Suppressor macrophage treated with lipopolysaccharide for 4 hours (primary cell): ENCODE data around the gene IL1RAP.
A peak's percentile ranks its signal among the peaks of the same experiment; 100 is the strongest.
"Not testable (repeated sequence)": the region's sequence is repeated elsewhere in the genome, so short reads cannot be mapped to it uniquely, and the experiment has no call there.

Experiments used
- DNase-seq: peaks from one replicate; pipeline ENCODE4 v3.0.0-alpha.2; 2020

The IL1RAP gene

GRCh38 chr3:190512666-190513065, 1.2 kb upstream of the IL1RAP start:
- DNase-seq: no peak

- peak; percentile 63 for DNase-seq
These were observed 698 bp downstream of the IL1RAP start for GRCh38 chr3:190514413-190515153.

- DNase-seq: no peak
These were observed 2.5 kb downstream of the IL1RAP start for GRCh38 chr3:190516416-190516815.

GRCh38 chr3:190517687-190518086, 3.8 kb downstream of the IL1RAP start:
- DNase-seq: peak; percentile 70

GRCh38 chr3:190518531-190518930, 4.6 kb downstream of the IL1RAP start:
- not testable (repeated sequence) for DNase-seq

GRCh38 chr3:190519886-190520285, 6.0 kb downstream of the IL1RAP start:
- DNase-seq: no peak

- DNase-seq: no peak
These were observed 8.1 kb downstream of the IL1RAP start for GRCh38 chr3:190521998-190522397.

GRCh38 chr3:190522621-190523222, 8.8 kb downstream of the IL1RAP start:
- no peak for DNase-seq

GRCh38 chr3:190524942-190525341, 11.1 kb downstream of the IL1RAP start:
- DNase-seq: no peak

- DNase-seq: no peak
These were observed 11.7 kb downstream of the IL1RAP start for GRCh38 chr3:190525634-190526033.

- no peak for DNase-seq
These were observed 13.2 kb downstream of the IL1RAP start for GRCh38 chr3:190526787-190527762.

GRCh38 chr3:190528706-190529105, 14.8 kb downstream of the IL1RAP start:
- no peak for DNase-seq

- no peak for DNase-seq
These were observed 17.5 kb downstream of the IL1RAP start for GRCh38 chr3:190531406-190531805.

GRCh38 chr3:190532731-190533203, 18.9 kb downstream of the IL1RAP start:
- DNase-seq: peak; percentile 36

- peak; percentile 76 for DNase-seq
These were observed 19.8 kb downstream of the IL1RAP start for GRCh38 chr3:190533511-190534281.

GRCh38 chr3:190534386-190534785, 20.5 kb downstream of the IL1RAP start:
- DNase-seq: no peak

- peak; percentile 30 for DNase-seq
These were observed 21.1 kb downstream of the IL1RAP start for GRCh38 chr3:190534986-190535385.

- peak; percentile 59 for DNase-seq
These were observed 23.3 kb downstream of the IL1RAP start for GRCh38 chr3:190537146-190537545.

- no peak for DNase-seq
These were observed 24.4 kb downstream of the IL1RAP start for GRCh38 chr3:190538288-190538687.

GRCh38 chr3:190539526-190539925, 25.6 kb downstream of the IL1RAP start:
- DNase-seq: no peak

GRCh38 chr3:190541008-190541407, 27.1 kb downstream of the IL1RAP start:
- DNase-seq: no peak

- no peak for DNase-seq
These were observed 27.7 kb downstream of the IL1RAP start for GRCh38 chr3:190541560-190541959.
